ENCODE data around the gene FBXW10. TPM values are rescaled to one million over a fixed set of nuclear protein-coding genes. Genes with fewer than 3 reads are reported as not detected.
"Not testable (repeated sequence)": the region's sequence is repeated elsewhere in the genome, so short reads cannot be mapped to it uniquely, and the experiment has no call there.

FBXW10 gene
- total and polyA plus RNA-seq, 7 donors: 0.07 to 1.3 (median 0.35) TPM

- intact Hi-C loops (cut with DNase I): not testable (repeated sequence)
Measured at GRCh38 chr17:18816489-18817371, 72.9 kb downstream of the FBXW10 start.

DNA sequence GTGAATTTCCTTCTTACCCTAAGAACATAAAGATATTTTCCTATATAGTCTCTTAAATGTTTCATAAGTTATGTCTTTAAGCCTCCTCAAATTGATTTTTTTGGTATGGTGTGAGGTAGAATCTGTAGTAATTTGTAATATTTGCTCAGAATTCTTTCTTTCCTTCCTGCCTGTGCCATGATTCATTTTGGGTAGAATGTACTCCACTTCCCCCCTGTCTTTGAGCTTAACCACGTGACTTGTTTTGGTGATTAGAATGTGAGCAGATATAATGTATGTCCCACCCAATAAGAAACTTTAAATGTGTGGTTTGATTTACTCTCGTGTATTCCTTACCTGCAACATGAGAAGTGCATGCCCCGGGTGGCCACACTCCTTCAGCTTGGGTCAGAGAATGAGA, 77.6 kb downstream of the FBXW10 start:
- H3K36me3 ChIP-seq (ENCODE audit: insufficient read depth in 1 of 2, low read depth in 1 of 2); H3K4me3 ChIP-seq; ATAC-seq; DNase-seq; H3K27ac ChIP-seq; H3K9me3 ChIP-seq; H3K27me3 ChIP-seq (ENCODE audit: insufficient read depth in 3 of 3, low read length in 2 of 3); intact Hi-C loops (cut with DNase I); H3K4me1 ChIP-seq: not testable (repeated sequence)
- 19 to 35% (median 22%) methylated on average over 1 of the region's 3 CpGs for WGBS, 3 donors

More at GRCh38 chr17:18816489-18817371, 72.9 kb downstream of the FBXW10 start:
- H3K27ac ChIP-seq; H3K4me1 ChIP-seq; H3K36me3 ChIP-seq (ENCODE audit: insufficient read depth in 1 of 2, low read depth in 1 of 2); DNase-seq; H3K9me3 ChIP-seq; H3K4me3 ChIP-seq; H3K27me3 ChIP-seq (ENCODE audit: insufficient read depth in 3 of 3, low read length in 2 of 3): not testable (repeated sequence)
- ATAC-seq: peak in 3 of 4 donors; percentile 71 to 85 (median 71)
- TF ChIP-seq, protein P1, sequence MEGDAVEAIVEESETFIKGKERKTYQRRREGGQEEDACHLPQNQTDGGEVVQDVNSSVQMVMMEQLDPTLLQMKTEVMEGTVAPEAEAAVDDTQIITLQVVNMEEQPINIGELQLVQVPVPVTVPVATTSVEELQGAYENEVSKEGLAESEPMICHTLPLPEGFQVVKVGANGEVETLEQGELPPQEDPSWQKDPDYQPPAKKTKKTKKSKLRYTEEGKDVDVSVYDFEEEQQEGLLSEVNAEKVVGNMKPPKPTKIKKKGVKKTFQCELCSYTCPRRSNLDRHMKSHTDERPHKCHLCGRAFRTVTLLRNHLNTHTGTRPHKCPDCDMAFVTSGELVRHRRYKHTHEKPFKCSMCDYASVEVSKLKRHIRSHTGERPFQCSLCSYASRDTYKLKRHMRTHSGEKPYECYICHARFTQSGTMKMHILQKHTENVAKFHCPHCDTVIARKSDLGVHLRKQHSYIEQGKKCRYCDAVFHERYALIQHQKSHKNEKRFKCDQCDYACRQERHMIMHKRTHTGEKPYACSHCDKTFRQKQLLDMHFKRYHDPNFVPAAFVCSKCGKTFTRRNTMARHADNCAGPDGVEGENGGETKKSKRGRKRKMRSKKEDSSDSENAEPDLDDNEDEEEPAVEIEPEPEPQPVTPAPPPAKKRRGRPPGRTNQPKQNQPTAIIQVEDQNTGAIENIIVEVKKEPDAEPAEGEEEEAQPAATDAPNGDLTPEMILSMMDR (IDR thresholded peaks at IDR 0.05): peak; percentile 64
- WGBS, 3 donors: 44 to 48% (median 46%) methylated on average over 8 to 9 of the region's 9 CpGs

- H3K36me3 ChIP-seq (ENCODE audit: insufficient read depth in 1 of 2, low read depth in 1 of 2); intact Hi-C loops (cut with DNase I); H3K27ac ChIP-seq; H3K4me3 ChIP-seq; ATAC-seq; H3K4me1 ChIP-seq; DNase-seq; H3K9me3 ChIP-seq; H3K27me3 ChIP-seq (ENCODE audit: insufficient read depth in 3 of 3, low read length in 2 of 3): not testable (repeated sequence)
- WGBS, 3 donors: no CpG with 5 or more reads among the region's 1 CpG
Measured at GRCh38 chr17:18827613-18828012, 83.8 kb downstream of the FBXW10 start.

Other genes with a start within 250 kb of the FBXW10 start
- gene TBC1D28, start 99.7 kb upstream of the FBXW10 start, total RNA-seq: not detected
- not detected for gene TBC1D28, start 99.7 kb upstream of the FBXW10 start, polyA plus RNA-seq
- 1 to 10 TPM; 1.0 to 1.7 (median 1.3) TPM for gene FOXO3B, start 61.7 kb upstream of the FBXW10 start, total RNA-seq
- 1 to 10 TPM in 1 of 3 donors, under 1 TPM in 2; 0.35 to 2.1 (median 0.51) TPM for gene FOXO3B, start 61.7 kb upstream of the FBXW10 start, polyA plus RNA-seq
- 10 to 100 TPM; 11.8 to 21.1 (median 15.5) TPM for gene TVP23B, start 37.1 kb downstream of the FBXW10 start, total RNA-seq
- 10 to 100 TPM; 18.8 to 48.5 (median 40.8) TPM for gene TVP23B, start 37.1 kb downstream of the FBXW10 start, polyA plus RNA-seq
- 10 to 100 TPM in 3 of 4 donors, 1 to 10 TPM in 1; 8.7 to 11.1 (median 10.4) TPM for gene PRPSAP2, start 114.1 kb downstream of the FBXW10 start, total RNA-seq
- 10 to 100 TPM in 1 of 3 donors, 1 to 10 TPM in 2; 8.2 to 13.2 (median 8.4) TPM for gene PRPSAP2, start 114.1 kb downstream of the FBXW10 start, polyA plus RNA-seq
- gene SLC5A10, start 208.1 kb downstream of the FBXW10 start, total RNA-seq: not detected
- gene SLC5A10, start 208.1 kb downstream of the FBXW10 start, polyA plus RNA-seq: under 1 TPM in 1 of 3 donors, not detected in 2; 0.03 TPM